PC-9 (cell line): ENCODE measurements around the gene GPATCH1. TPM values are rescaled to one million over a fixed set of nuclear protein-coding genes. Genes with fewer than 3 reads are reported as not detected.
"Not testable (repeated sequence)": the region's sequence is repeated elsewhere in the genome, so short reads cannot be mapped to it uniquely, and the experiment has no call there.

Experiments
- BruUV-seq: library from RNA; stranded (reverse); fragments of 400-500 nt; replicated peaks from 2 replicates; lab custom pipeline; 2021; lab: Mats Ljungman, UMichigan
- CTCF ChIA-PET: fragments of 300-600 bp; sonication (Branson Sonifier 250); formaldehyde crosslinking; loops from one replicate; lab custom pipeline; 2022; ENCODE audit warnings: antibody characterized with exemption; lab: Charles Lee
- POLR2A ChIA-PET: fragments of 300-600 bp; sonication (Branson Sonifier 250); formaldehyde crosslinking; loops from one replicate; lab custom pipeline; 2022; ENCODE audit warnings: antibody characterized with exemption; ENCODE audit not compliant: unreplicated experiment; lab: Charles Lee
- DNase-seq, 2 experiments: peaks; one replicate each; pipeline versions ENCODE4 v3.0.0 to v3.0.0-alpha.2; 2015 to 2022; ENCODE audit warnings: mixed read lengths in 1 of 2
- H2AFZ ChIP-seq: fragments of 200-600 bp; sonication (generic); 2 replicates; pipeline ENCODE4 v1.8.1; 2017; ENCODE audit warnings: antibody characterized with exemption
- H3F3A ChIP-seq: fragments of 200-600 bp; sonication (generic); 2 replicates; pipeline ENCODE4 v1.8.1; 2017; ENCODE audit warnings: antibody characterized with exemption, mild to moderate bottlenecking, low read depth; ENCODE audit not compliant: insufficient read depth
- H3K27ac ChIP-seq: fragments of 200-600 bp; sonication (generic); 2 replicates; pipeline ENCODE4 v1.6.1; 2016; ENCODE audit warnings: mixed run types
- H3K27me3 ChIP-seq: fragments of 200-600 bp; sonication (generic); 2 replicates; pipeline ENCODE4 v1.6.1; 2016; ENCODE audit warnings: low read depth, mixed run types; ENCODE audit not compliant: insufficient read depth
- H3K36me3 ChIP-seq: fragments of 200-600 bp; sonication (generic); 2 replicates; pipeline ENCODE4 v1.6.1; 2016; ENCODE audit warnings: low read depth, mixed run types
- H3K4me1 ChIP-seq: fragments of 200-600 bp; sonication (generic); replicated peaks from 2 replicates; pipeline ENCODE4 v1.6.1; 2016; ENCODE audit warnings: mixed run types; ENCODE audit not compliant: insufficient read depth
- H3K4me2 ChIP-seq: fragments of 200-600 bp; sonication (generic); 2 replicates; pipeline ENCODE4 v1.6.1; 2017; ENCODE audit warnings: mixed run types
- H3K4me3 ChIP-seq: fragments of 200-600 bp; sonication (generic); 2 replicates; pipeline ENCODE4 v1.6.1; 2016; ENCODE audit warnings: mixed run types
- H3K79me2 ChIP-seq: fragments of 200-600 bp; sonication (generic); 2 replicates; pipeline ENCODE4 v1.6.1; 2017; ENCODE audit warnings: low read depth, mixed run types
- H3K9me2 ChIP-seq: fragments of 200-600 bp; sonication (generic); 2 replicates; pipeline ENCODE4 v1.8.1; 2017; ENCODE audit warnings: mild to moderate bottlenecking; ENCODE audit not compliant: insufficient read depth
- H3K9me3 ChIP-seq: fragments of 200-600 bp; sonication (generic); 2 replicates; pipeline ENCODE4 v1.8.1; 2016; ENCODE audit warnings: low read depth; ENCODE audit not compliant: insufficient read depth
- H4K20me1 ChIP-seq: fragments of 200-600 bp; sonication (generic); 2 replicates; pipeline ENCODE4 v1.8.1; 2017; ENCODE audit not compliant: insufficient read depth
- CTCF ChIP-seq: fragments of 200-600 bp; sonication (generic); conservative IDR thresholded peaks from 2 replicates; pipeline ENCODE4 v1.6.1; 2017; ENCODE audit warnings: mixed run types, antibody characterized with exemption, mild to moderate bottlenecking, moderate library complexity
- EZH2 ChIP-seq: fragments of 200-600 bp; sonication (generic); IDR thresholded peaks from 2 replicates; pipeline ENCODE4 v1.8.0; 2017; ENCODE audit warnings: antibody characterized with exemption, low read depth
- intact Hi-C: fragments of 100-400 bp; cut with micrococcal nuclease; formaldehyde crosslinking; loops from one replicate; pipeline ENCODE4 v1.10.0; 2022; ENCODE audit not compliant: unreplicated experiment
- total RNA-seq: library from RNA; stranded (reverse); gene quantifications from 2 replicates; pipeline ENCODE4 v1.2.3, GENCODE V29; 2021

Gene GPATCH1
- total RNA-seq, 1 experiment from 2014 or later: 11.0 TPM

- H3K4me2 ChIP-seq: no peak overlapping the region
- intact Hi-C loops: no loop called here
Observed at GRCh38 chr19:33152176-33152575, 71.2 kb downstream of the GPATCH1 start.

GRCh38 chr19:33152625-33153024, 71.6 kb downstream of the GPATCH1 start:
- H3K36me3 ChIP-seq, H2AFZ ChIP-seq, H3K9me3 ChIP-seq, POLR2A ChIA-PET, H3K4me3 ChIP-seq, intact Hi-C loops, H3K27ac ChIP-seq, H3K9me2 ChIP-seq, DNase-seq, H3K79me2 ChIP-seq, H3K27me3 ChIP-seq, H3K4me2 ChIP-seq, BruUV-seq, H4K20me1 ChIP-seq, H3F3A ChIP-seq: not testable (repeated sequence)
- 0 out of 2 replicates have a peak, but pooled peaks cover 11% of the 10 kb centered on the region for H3K4me1 ChIP-seq
- CTCF ChIA-PET: interaction anchor here (0.5 kb wide), 1 partner anchor 9 kb away, joined by 4 read pairs; no protein-coding TSS in a partner anchor

More at GRCh38 chr19:33152176-33152575, 71.2 kb downstream of the GPATCH1 start:
- H3K27ac ChIP-seq: no peak overlapping the region
- no peaks in the 10 kb centered on the region for H3K79me2 ChIP-seq
- no peak overlapping the region for H2AFZ ChIP-seq
- ChIA-PET CTCF (no interaction called here), POLR2A (no interaction called here)
- H4K20me1 ChIP-seq: no peaks in the 10 kb centered on the region
- DNase-seq: no peak
- H3K9me3 ChIP-seq: no peaks in the 10 kb centered on the region
- H3K4me3 ChIP-seq: no peak overlapping the region
- no peaks in the 10 kb centered on the region for H3K36me3 ChIP-seq
- no peaks in the 10 kb centered on the region for H3F3A ChIP-seq
- BruUV-seq: no TSS peak
- 0 out of 2 replicates have a peak, but pooled peaks cover 11% of the 10 kb centered on the region for H3K4me1 ChIP-seq
- no peak for TF ChIP-seq EZH2
- no peak for TF ChIP-seq CTCF
- no peaks in the 10 kb centered on the region for H3K27me3 ChIP-seq
- H3K9me2 ChIP-seq: no peaks in the 10 kb centered on the region

GRCh38 chr19:33154313-33154712, 73.3 kb downstream of the GPATCH1 start:
- H3F3A ChIP-seq, CTCF ChIA-PET, H2AFZ ChIP-seq: not testable (repeated sequence)

GRCh38 chr19:33156334-33156733, 75.4 kb downstream of the GPATCH1 start:
- ChIA-PET POLR2A (no interaction called here), CTCF (no interaction called here)
- no peak overlapping the region for H3K4me3 ChIP-seq
- H3K27me3 ChIP-seq: no peaks in the 10 kb centered on the region
- TF ChIP-seq EZH2: no peak
- TF ChIP-seq CTCF: no peak
- no peak overlapping the region for H2AFZ ChIP-seq
- no peaks in the 10 kb centered on the region for H3F3A ChIP-seq
- H4K20me1 ChIP-seq: no peaks in the 10 kb centered on the region
- intact Hi-C loops: no loop called here
- H3K79me2 ChIP-seq: no peaks in the 10 kb centered on the region
- no TSS peak for BruUV-seq
- 0 out of 2 replicates have a peak, but pooled peaks cover 2% of the 10 kb centered on the region for H3K4me1 ChIP-seq
- no peak overlapping the region for H3K4me2 ChIP-seq
- H3K9me2 ChIP-seq: no peaks in the 10 kb centered on the region
- no peak for DNase-seq
- no peak overlapping the region for H3K27ac ChIP-seq
- H3K36me3 ChIP-seq: no peaks in the 10 kb centered on the region
- no peaks in the 10 kb centered on the region for H3K9me3 ChIP-seq

More at GRCh38 chr19:33154313-33154712, 73.3 kb downstream of the GPATCH1 start:
- H3K4me2 ChIP-seq, H4K20me1 ChIP-seq, H3K9me3 ChIP-seq, POLR2A ChIA-PET, H3K79me2 ChIP-seq, H3K27ac ChIP-seq, intact Hi-C loops, H3K36me3 ChIP-seq, BruUV-seq, H3K4me3 ChIP-seq, H3K9me2 ChIP-seq, DNase-seq, H3K27me3 ChIP-seq: not testable (repeated sequence)
- 0 out of 2 replicates have a peak, but pooled peaks cover 11% of the 10 kb centered on the region for H3K4me1 ChIP-seq
